ENCODE results near the gene SLC26A1. TPM values are rescaled to one million over a fixed set of nuclear protein-coding genes. Genes with fewer than 3 reads are reported as not detected.

Gene SLC26A1
- polyA plus RNA-seq, 1 donor from 2014 or later, result 0.12 TPM

GRCh38 chr4:1001561-1002130 lies 8.4 kb upstream of the SLC26A1 start:
- Histone ChIP-seq H3K9me3 (ENCODE audit: low read length) (peaks cover 4% of the 10 kb centered on the region), H3K27me3 (ENCODE audit: insufficient read depth, low read depth, low read length) (peaks cover 61% of the 10 kb centered on the region), H2AFZ (ENCODE audit: low read depth, low read length) (no peak overlapping the region), H3K4me2 (ENCODE audit: low read length) (no peak overlapping the region), H3K4me3 (ENCODE audit: low read length) (no peak overlapping the region), H3K27ac (ENCODE audit: low read length) (no peak overlapping the region), H3K36me3 (ENCODE audit: insufficient read depth, low read length) (no peaks in the 10 kb centered on the region), H4K20me1 (ENCODE audit: insufficient read depth) (no peaks in the 10 kb centered on the region), H3K9me2 (ENCODE audit: insufficient read depth, low read length) (no peaks in the 10 kb centered on the region), H3K9ac (ENCODE audit: low read length) (no peak overlapping the region), H3K79me2 (replicated peaks; ENCODE audit: insufficient read depth, low read length) (no peaks in the 10 kb centered on the region), H3F3A (ENCODE audit: insufficient read depth, low read length, poor library complexity, severe bottlenecking) (no peaks in the 10 kb centered on the region)
- no peak for TF ChIP-seq REST (IDR thresholded peaks at IDR 0.05; ENCODE audit: borderline replicate concordance)

GRCh38 chr4:1000686-1001260 lies 7.6 kb upstream of the SLC26A1 start:
- H3K9me3 ChIP-seq (ENCODE audit: low read length), result peaks cover 4% of the 10 kb centered on the region
- H3K27me3 ChIP-seq (ENCODE audit: insufficient read depth, low read depth, low read length), result peaks cover 64% of the 10 kb centered on the region
- no peaks in the 10 kb centered on the region for H3K9me2 ChIP-seq (ENCODE audit: insufficient read depth, low read length)
- no peak overlapping the region for H3K9ac ChIP-seq (ENCODE audit: low read length)
- H2AFZ ChIP-seq (ENCODE audit: low read depth, low read length), result no peak overlapping the region
- TF ChIP-seq POLR2AphosphoS5 (IDR thresholded peaks at IDR 0.05) (no peak), RAD21 (conservative IDR thresholded peaks at IDR 0.05) (no peak), EP300 (conservative IDR thresholded peaks at IDR 0.05; ENCODE audit: poor library complexity, severe bottlenecking) (no peak), REST (IDR thresholded peaks at IDR 0.05; ENCODE audit: borderline replicate concordance) (no peak), CTCF (IDR thresholded peaks at IDR 0.05; ENCODE audit: poor library complexity, severe bottlenecking) (no peak), EZH2 (IDR thresholded peaks at IDR 0.05; ENCODE audit: borderline replicate concordance, insufficient read depth, low read length, poor library complexity, severe bottlenecking) (no peak), TAF1 (IDR thresholded peaks at IDR 0.05; ENCODE audit: low read depth) (no peak), MXI1 (conservative IDR thresholded peaks at IDR 0.05; ENCODE audit: poor library complexity, severe bottlenecking) (no peak), SMC3 (conservative IDR thresholded peaks at IDR 0.05; ENCODE audit: poor library complexity) (no peak)
- H3K27ac ChIP-seq (ENCODE audit: low read length), result no peak overlapping the region
- no peaks in the 10 kb centered on the region for H4K20me1 ChIP-seq (ENCODE audit: insufficient read depth)
- H3K36me3 ChIP-seq (ENCODE audit: insufficient read depth, low read length), result no peaks in the 10 kb centered on the region
- H3K79me2 ChIP-seq (replicated peaks; ENCODE audit: insufficient read depth, low read length), result no peaks in the 10 kb centered on the region
- H3K4me3 ChIP-seq (ENCODE audit: low read length), result no peak overlapping the region
- no peak overlapping the region for H3K4me2 ChIP-seq (ENCODE audit: low read length)
- no peaks in the 10 kb centered on the region for H3F3A ChIP-seq (ENCODE audit: insufficient read depth, low read length, poor library complexity, severe bottlenecking)

Data from neural cell (in vitro differentiated cells).